Skeletal muscle cell (primary cell): ENCODE results near the gene TEX19.
"Not testable (repeated sequence)": the region's sequence is repeated elsewhere in the genome, so short reads cannot be mapped to it uniquely, and the experiment has no call there.

Experiments used
- DNase-seq: peaks from one replicate; pipeline ENCODE4 v3.0.0-alpha.2; 2010; ENCODE audit warnings: low read depth
- H3K4me3 ChIP-seq: 2 replicates; pipeline ENCODE4 v1.5.1; 2011; ENCODE audit warnings: low read depth, mild to moderate bottlenecking, control low read depth, low read length, moderate library complexity

The TEX19 gene

DNA sequence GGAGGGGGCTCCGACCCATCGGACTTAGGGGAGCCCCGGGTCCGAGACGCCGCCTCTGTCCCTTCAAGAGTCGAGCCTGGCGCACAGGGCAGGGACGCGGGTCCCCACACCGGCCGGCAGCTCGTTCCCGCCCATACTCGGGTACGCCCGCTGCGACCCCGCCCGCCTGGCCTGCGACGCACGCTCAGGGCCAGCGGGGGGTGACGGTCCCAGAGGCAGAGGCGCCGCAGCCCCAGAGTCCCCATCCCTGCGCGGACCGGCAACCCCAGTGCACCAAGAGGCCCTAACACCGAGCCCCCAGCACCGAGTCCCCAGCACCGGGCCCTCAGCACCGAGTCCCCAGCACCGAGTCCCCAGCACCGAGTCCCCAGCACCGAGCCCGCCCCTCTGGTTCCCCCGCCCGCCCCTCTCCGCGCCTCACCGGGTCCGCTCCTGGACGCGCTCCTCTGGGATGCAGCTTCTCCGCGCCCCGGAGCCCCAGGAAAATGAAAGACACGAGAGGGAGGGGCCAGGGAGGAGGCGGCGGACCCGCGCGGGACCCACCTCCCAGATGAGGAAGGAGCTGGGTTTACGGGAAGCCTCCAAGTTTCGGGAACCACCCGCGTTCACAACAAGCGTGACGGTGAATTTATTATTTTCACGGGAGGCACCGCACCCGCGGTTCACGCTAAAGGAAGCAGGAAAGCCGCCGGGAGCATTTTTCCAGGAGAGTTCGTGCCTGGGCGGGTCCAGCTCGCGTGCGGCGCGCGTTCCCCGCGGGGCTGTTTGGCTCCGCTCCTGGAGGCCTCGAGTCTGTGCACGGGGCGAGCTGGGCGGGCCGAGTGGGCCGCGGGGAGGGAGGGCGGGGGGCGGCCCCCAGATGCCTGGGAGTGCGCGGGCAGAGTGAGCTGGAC, 25.5 kb upstream of the TEX19 start, which contains the start of gene SECTM1:
Gene SECTM1 (minus strand): TSS at position 488 of the 893 bp plus-strand sequence. CDS start 6,526 bp downstream, outside the sequence.
- DNase-seq: no peak
- peak within 1 kb of the TSS; percentile 55 for H3K4me3 ChIP-seq

DNA sequence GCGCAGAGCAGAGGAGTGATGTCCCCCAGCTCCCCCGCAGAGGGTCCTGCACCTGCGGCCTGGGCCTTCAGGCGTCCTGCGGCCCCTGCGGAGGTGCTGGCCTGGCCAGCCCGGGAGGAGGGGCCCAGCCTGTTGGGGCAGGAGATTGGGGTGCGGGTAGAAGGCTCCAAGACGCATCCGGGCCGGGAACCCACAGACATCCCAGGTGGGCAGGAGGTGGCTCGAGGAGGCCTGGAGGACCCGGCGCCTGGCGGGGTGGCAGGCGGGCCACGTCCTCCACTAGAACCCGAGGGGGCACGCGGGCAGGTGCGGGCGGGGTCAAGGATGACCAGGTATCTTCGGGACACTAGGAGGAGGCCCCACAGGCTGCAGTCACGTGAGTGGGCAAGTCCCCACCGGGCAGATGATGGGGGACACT, 24.8 kb upstream of the TEX19 start:
- peak overlapping the region; percentile 55 for H3K4me3 ChIP-seq
- no peak for DNase-seq

DNA sequence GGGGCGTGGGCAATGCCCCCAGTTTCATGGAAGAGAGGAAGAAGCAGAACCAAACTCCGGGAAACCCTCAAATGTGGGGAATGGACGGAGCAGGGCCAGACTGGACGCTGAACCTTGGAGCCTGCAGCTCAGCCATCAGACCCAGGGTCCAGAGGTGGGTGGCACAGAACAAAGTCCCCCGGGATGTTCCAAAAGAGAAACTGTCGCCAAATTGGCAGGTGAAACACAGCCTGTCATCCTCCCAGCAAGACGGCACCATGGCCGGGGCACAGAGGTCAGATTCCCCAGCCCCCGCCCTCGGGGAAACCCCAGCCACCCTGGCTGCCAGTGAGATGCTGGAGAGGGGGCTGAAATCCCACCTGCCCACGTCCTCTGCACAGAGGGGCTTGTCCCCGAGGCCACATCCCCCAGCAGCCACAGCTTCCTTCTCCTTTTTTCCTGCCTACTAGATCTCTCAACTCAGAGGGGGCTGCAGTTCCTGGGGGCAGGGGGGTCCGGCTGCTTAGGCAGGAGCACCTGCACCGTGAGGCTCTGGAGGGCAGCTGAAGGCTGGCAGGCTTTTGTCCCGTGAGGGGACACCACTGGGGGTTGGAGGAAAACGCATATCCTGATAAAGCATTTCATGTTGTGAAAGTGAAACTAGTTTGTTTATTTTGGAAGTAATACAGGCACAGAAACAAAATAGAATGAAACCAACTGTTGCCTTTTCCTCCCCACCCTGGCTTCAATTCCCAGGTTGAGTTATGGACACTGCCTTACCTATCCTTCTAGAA, 24.2 kb upstream of the TEX19 start:
- no peak for DNase-seq
- peak overlapping the region; percentile 20 for H3K4me3 ChIP-seq

DNA sequence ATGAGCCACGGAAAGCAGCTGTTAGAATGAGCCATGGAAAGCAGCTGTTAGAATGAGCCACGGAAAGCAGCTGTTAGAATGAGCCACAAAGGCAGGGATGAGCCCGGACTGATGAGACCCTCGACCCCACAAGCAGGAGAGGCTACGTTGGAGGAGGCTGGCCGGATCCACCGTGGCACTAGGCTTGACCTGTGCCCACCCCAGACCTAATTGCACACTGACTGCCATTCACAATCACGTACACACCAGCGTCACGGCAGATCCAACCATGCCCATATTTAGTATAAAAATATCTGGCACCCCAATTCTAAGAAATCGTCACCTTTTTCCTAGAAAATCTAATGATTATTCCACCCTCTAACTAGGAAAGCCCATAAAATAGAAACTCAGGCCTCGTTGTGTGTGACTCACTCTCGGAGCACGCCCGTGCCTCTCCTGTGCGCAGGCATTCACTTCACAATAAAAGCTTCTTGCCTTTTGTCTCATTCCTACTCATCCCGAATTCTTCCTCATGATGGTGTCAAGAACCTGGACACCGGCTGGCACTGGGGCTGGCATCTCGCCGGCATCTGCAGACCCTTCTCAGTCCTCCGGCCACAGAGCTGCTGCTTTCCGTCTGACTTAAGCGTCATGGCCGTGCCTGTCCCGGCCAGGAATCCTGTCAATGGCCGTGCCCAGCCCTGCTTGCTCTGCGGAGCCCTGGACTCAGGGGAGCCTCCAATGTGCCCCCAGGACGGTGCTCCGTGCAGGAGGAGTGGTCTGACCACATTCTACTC, 20.0 kb upstream of the TEX19 start:
- peak; percentile 29 for DNase-seq
- peak overlapping the region; percentile 2 for H3K4me3 ChIP-seq

DNA sequence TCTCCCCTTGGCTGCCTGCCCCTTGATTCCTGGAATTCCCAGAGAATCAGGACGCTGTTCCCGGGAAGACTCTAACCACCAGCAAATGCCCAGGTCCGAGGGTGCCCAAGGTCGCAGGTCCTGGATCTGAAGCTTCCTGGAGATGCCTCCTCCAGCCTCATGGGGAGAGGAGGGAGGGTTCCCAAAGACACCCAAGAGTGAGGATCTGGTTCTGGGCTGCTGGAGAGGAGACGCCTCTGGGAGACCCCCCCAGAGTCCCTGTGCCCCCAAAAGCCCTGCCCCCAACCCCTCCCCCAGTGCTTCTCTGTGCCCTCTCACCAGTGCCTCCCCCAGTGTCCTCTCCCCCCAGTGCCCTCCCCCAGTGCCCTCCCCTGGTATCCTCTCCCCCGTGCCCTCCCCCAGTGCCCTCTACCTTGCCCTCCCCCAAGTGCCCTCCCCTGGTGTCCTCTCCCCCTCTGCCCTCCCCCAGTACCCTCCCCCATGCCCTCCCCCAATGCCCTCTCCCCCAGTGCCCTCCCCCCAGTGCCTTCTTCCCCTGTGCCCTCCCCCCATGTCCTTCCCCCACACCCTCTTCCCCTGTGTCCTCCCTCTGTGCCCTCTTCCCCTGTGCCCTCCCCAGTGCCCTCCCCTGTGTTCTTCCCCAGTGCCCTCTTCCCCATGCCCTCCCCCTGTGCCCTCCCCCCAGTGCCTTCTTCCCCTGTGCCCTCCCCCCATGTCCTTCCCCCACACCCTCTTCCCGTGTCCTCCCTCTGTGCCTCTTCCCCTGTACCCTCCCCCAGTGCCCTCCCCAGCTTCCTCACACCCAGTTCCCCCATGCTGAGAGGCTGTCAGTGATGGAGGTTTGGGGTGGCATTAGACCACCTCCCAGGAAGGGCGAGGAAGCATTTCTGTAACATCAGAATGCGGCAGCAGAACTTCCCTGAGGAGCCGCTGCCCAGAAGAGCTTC, 19.1 kb upstream of the TEX19 start:
- peak overlapping the region; percentile 2 for H3K4me3 ChIP-seq
- DNase-seq: no peak

DNA sequence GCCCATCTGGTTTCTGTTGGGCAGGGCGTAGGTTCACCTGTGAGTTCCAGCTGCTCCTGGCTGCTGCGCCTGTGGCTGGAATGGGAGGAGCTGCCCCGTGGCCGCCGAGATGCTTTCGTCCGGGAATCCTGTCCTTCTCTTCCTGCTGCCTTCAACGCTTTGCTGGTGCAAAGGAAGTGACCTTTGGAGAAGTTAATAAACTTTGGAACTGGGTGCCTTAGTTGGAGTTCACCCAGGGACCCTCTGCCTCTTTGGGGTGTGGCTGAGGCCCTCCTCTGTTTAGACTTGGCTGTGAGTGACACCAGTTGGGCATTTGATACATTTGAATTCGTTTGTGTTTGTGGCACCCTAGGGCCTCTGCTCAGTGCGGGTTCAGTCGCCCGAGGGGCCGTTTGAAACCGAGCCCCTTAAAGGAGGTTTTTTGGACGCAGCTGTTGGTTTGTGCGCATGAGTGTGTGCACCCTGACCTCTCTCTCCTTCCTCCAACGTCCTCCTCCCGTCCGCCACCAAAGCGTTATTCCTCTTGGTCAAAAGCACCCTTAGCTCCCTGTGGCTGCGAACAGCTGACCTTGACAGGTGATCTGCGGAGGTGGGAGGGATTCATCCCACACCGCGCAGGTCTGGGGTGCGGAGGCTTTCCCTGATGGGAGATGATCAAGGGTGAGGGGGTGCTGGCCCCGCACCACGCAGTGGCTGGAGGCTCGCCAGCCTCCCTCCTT, 16.5 kb upstream of the TEX19 start:
- H3K4me3 ChIP-seq: no peak overlapping the region
- no peak for DNase-seq

DNA sequence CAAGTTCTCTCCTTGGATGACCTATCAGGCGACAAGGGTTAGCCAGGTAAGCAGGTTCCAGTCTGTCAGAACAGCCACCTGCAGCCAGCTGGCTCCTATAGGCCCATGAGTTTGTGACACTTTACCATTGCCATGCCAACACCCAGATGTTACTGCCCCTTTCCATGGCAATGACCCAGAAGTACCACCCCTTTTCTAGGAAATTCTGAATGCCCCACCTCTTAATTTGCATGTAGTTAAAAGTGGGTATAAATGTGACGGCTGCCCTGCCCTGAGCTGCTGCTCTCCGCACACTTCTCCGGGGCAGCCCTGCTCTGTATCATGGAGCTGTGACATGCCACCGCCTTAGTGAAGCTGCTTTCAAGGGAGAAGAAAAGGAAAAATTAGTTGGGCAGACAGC, 15.5 kb upstream of the TEX19 start:
- H3K4me3 ChIP-seq: no peak overlapping the region
- no peak for DNase-seq

DNA sequence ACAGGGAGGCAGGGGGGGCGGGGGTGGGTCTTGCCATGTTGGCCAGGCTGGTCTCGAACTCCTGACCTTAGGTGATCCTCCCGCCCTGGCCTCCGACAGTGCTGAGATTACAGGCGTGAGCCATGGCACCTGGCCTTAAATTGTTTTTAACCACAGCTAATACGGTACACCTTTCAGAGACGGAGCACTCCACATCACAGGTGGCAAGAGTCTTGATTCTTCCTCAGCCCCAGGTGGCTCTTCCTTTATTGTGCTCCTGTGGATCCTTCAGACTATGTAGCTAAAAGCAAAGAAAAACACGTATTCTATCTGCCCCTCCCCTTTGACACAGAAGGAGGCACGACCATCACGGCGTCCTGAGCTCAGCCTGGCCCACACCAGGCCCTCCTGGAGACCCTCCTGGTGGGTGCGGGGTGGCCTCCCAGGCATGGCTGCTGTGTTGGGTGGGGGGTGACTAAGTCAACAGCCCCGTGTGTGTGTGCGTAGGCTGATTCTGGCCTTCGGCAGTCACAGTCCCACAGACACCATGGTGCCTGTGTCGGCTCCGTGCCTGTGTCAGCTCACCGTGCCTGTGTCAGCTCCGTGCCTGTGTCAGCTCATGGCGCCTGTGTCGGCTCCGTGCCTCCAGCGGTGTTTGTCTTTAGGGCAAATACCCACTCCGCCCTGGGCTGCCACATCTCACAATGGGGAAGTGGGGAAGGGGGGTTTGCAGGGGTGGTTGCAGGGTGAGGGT, 14.7 kb upstream of the TEX19 start:
- no peak overlapping the region for H3K4me3 ChIP-seq
- DNase-seq: no peak

DNA sequence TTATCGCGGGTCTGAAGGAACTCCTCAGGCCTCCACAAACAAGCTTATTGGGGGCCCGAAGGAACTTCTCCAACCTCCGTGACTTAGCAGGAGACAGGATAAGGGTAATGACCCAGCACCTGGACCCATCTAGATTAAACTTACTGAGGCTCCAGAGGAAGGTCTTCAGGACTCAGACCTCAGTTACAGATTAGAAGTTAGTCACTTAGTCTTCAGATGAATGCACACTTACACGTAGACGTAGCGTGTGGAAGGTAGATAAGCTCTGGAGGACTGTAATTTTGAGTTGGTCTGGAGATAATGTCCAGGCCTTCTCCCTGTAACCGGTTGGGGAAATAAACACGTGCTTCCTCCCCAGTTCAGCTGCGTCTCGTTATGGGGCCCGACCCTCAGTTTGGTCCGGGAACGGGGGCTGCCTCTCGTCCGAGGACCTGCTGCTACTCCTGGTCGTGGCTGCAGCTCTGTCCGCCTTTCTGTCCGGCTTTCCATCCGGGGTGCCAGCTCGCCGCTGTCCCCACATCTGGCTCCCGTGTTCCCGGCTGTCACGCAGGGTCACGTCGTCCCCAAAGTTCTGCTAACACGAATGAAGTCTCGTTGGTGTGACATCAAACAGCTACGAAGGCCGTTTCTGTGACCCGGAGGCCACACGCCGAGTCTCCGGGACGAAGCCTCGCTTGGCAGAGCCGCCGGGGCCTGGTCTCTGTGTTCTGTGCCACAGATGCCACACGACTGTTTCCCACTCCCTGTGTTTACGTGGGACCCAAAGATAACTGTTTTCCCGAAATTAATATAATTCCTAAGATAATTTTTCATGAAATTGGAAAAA, 13.7 kb upstream of the TEX19 start:
- no peak overlapping the region for H3K4me3 ChIP-seq
- DNase-seq: no peak

DNA sequence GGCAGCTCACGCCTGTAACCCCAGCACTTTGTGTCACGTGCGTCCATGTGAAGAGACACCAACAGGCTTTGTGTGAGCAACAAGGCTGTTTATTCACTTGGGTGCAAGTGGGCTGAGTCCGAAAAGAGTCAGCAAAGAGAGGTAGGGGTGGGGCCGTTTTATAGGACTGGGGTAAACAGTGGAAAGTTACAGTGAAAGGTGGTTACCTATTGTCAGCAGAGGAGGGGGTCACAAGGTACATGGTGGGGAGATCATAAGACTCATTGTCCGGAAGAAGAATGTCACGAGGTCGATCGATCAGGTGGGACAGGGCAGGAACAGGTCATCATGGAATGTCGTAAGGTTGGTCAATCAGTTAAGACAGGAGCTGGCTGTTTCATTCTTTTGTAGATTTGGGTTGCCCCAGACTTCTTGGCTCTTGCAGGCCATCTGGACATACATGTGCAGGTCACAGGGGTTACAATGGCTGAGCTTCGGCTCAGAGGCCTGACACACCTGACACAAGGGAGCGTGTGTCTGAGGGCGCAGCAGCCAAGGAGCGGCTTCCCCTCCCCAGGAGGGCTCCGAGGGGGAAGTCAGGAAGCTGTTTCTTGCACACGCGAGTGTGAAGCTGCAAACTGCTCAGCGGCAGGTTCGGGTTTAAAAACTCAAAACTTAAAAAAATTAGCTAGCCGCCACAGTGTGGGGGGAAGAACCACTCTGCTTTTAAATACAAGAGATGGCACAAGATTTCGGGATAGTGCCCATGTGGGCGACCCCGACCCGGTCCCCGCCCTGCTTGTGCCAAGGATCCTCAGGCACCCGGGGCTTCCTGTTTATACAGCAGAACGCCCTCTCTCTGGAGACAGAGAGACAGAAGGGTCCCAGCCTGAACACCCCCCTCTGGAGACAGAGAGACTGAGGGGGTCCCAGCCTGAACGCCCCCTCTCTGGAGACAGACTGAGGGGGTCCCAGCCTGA, 12.4 kb upstream of the TEX19 start:
- no peak for DNase-seq
- no peak overlapping the region for H3K4me3 ChIP-seq

DNA sequence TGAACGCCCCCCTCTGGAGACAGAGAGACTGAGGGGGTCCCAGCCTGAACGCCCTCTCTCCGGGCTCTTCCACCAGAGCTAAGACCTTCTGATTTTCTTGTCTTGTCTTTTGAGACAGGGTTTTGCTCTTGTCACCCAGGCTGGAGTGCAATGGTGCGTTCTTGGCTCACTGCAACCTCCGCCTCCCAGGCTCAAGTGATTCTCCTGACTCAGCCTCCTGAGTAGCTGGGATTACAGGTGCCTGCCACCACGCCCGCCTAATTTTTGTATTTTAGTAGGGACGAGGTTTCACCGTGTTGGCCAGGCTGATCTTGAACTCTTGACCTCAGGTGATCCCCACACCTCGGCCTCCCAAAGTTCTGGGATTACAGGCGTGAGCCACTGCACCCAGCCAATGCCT, 11.1 kb upstream of the TEX19 start:
- DNase-seq, H3K4me3 ChIP-seq: not testable (repeated sequence)

DNA sequence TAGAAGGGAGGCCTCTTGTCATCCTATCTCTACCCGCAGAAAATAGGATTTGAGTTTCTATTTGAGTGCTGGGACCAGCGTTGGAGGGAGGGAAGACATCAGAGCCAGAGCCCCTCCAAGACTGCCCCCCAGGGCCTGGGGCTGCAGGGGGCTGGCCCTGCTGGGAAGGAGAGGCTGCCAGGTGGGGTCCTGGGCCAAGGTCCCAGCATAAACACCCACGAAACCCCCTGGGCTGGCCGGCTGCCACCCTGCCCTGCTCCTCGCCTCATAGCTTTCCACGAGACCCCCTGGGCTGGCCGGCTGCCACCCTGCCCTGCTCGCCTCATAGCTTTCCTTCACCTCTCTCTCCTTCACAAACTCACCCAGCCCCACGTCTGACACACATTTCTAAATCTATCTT, 10.6 kb upstream of the TEX19 start:
- H3K4me3 ChIP-seq: no peak overlapping the region
- DNase-seq: no peak

DNA sequence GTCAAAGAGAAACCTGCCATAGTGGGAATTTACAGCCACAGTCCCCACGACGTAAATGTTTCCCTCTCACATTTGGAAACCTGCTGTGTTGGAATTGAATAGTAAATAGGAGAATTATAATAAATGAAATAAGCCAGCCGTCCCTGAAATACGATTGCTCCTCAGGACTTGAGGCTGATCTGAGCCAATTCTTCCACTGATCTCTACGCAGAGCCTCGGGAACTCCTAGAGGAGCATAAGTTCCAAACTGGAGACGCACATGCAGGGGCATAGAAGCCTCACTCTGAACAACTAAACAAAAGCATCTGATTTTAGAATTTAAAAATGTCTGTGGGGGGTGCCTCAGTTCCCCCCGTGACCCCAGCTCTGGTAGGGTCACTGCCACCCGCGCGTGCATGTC, 10.2 kb upstream of the TEX19 start:
- DNase-seq: no peak
- no peak overlapping the region for H3K4me3 ChIP-seq

DNA sequence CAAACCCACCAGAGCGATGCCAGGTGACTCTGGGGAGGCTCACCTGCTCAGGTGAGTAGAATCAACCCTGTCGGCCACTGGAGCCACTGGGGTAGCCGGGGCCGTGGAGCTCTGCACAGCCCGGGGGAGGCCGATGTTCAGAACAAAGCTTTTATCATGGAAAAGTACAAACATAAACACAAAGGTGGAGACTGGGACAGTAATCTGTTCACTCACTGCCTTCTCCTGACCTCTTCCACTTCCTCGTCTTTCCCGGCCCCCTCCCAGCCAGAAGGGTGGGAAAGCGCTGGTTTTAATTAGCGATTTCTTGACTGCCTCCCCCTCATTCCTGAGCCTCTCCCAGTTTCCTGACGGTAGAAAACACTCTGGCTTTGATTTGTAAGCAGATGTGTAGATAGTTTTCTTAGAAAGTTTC, 9.8 kb upstream of the TEX19 start:
- no peak for DNase-seq
- no peak overlapping the region for H3K4me3 ChIP-seq

DNA sequence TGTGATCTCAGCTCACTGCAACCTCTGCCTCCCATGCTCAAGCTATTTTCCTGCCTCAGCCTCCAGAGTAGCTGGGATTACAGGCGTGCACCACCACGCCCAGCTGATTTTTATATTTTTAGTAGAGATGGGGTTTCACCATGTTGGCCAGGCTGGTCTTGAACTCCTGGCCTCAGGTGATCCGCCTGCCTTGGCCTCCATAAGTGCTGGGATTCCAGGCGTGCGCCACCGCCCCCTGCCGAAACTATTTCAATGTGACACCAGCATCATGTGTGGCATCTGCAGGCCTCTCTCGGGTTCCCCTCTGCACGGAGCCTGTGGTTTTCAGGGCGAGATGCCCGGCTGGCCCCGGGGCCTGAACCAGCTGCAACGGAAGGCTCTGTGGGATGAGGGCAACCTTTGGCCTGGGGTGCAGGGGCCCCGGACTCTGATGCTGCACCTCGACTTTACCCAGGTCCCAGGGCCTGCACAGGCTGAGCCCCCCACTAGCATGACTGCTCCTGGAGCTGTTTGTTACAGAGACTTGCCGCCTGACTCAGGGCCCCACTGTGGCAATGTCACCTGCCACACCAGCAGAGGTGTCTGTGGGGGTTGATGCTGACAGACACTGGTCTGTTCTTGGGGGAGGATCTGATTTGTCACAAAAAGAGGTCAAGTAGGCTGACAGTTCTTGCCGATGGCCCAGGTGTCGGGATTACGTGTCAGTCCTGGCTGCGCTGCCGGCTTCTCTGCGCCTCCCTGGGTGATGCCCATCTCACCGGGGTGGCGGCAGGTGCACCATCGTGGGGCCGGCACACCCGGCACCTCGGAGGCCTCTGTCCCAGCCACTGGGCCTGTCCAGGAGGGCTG, 8.6 kb upstream of the TEX19 start:
- DNase-seq: no peak
- H3K4me3 ChIP-seq: no peak overlapping the region
